IMR-90 (cell line): ENCODE measurements around the gene PNISR.

Source experiments
- CEBPB ChIP-seq: IDR thresholded peaks from 2 replicates; pipeline ENCODE4 v1.6.1; 2012; ENCODE audit warnings: low read depth, low read length, improper control_type of control experiment
- CHD1 ChIP-seq: IDR thresholded peaks from 2 replicates; pipeline ENCODE4 v1.6.1; 2012; ENCODE audit warnings: low read depth, low read length, improper control_type of control experiment
- FOS ChIP-seq: fragments of 150-350 bp; IDR thresholded peaks from 2 replicates; pipeline ENCODE4 v1.6.1; 2016; ENCODE audit warnings: low read depth, low read length
- MAFK ChIP-seq: IDR thresholded peaks from 2 replicates; pipeline ENCODE4 v1.6.1; 2012; ENCODE audit warnings: low read depth, low read length, improper control_type of control experiment
- MAZ ChIP-seq: IDR thresholded peaks from 2 replicates; pipeline ENCODE4 v1.6.1; 2012; ENCODE audit warnings: low read depth, mild to moderate bottlenecking, low read length, improper control_type of control experiment, moderate library complexity, borderline replicate concordance
- NFE2L2 ChIP-seq: fragments of 150-350 bp; IDR thresholded peaks from 2 replicates; pipeline ENCODE4 v1.6.1; 2016; ENCODE audit warnings: low read depth, mild to moderate bottlenecking, low read length
- POLR2A ChIP-seq: IDR thresholded peaks from 2 replicates; pipeline ENCODE4 v1.6.1; 2012; ENCODE audit warnings: mild to moderate bottlenecking, low read depth, low read length
- RAD21 ChIP-seq: IDR thresholded peaks from 2 replicates; pipeline ENCODE4 v1.6.1; 2012; ENCODE audit warnings: low read length, improper control_type of control experiment
- RCOR1 ChIP-seq: IDR thresholded peaks from 2 replicates; pipeline ENCODE4 v1.6.1; 2012; ENCODE audit warnings: mild to moderate bottlenecking, low read length, improper control_type of control experiment; ENCODE audit not compliant: insufficient replicate concordance
- RFX5 ChIP-seq: IDR thresholded peaks from 2 replicates; pipeline ENCODE4 v1.8.0; 2012; ENCODE audit warnings: low read depth, mild to moderate bottlenecking, low read length, moderate library complexity
- SMC3 ChIP-seq: fragments of 150-350 bp; IDR thresholded peaks from 2 replicates; pipeline ENCODE4 v1.6.1; 2016; ENCODE audit warnings: low read depth, mild to moderate bottlenecking, antibody characterized with exemption, low read length, moderate library complexity
- TF ChIP-seq, protein P1 (sequence below): conservative IDR thresholded peaks from 2 replicates; pipeline ENCODE4 v1.5.1; 2012; ENCODE audit warnings: mild to moderate bottlenecking, low read depth, low read length, improper control_type of control experiment
- TF ChIP-seq, protein P2 (sequence below): fragments of 150-350 bp; IDR thresholded peaks from 2 replicates; pipeline ENCODE4 v1.6.1; 2017; ENCODE audit warnings: mild to moderate bottlenecking, antibody characterized with exemption, low read length, low read depth
- TF ChIP-seq, protein P3 (sequence below): fragments of 150-350 bp; IDR thresholded peaks from 2 replicates; pipeline ENCODE4 v1.6.1; 2016; ENCODE audit warnings: low read depth, mild to moderate bottlenecking, low read length, moderate library complexity, borderline replicate concordance

- TF ChIP-seq, protein P1, sequence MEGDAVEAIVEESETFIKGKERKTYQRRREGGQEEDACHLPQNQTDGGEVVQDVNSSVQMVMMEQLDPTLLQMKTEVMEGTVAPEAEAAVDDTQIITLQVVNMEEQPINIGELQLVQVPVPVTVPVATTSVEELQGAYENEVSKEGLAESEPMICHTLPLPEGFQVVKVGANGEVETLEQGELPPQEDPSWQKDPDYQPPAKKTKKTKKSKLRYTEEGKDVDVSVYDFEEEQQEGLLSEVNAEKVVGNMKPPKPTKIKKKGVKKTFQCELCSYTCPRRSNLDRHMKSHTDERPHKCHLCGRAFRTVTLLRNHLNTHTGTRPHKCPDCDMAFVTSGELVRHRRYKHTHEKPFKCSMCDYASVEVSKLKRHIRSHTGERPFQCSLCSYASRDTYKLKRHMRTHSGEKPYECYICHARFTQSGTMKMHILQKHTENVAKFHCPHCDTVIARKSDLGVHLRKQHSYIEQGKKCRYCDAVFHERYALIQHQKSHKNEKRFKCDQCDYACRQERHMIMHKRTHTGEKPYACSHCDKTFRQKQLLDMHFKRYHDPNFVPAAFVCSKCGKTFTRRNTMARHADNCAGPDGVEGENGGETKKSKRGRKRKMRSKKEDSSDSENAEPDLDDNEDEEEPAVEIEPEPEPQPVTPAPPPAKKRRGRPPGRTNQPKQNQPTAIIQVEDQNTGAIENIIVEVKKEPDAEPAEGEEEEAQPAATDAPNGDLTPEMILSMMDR, result no peak
- TF ChIP-seq SMC3 (no peak), RAD21 (no peak), RFX5 (no peak), CEBPB (no peak), CHD1 (no peak), POLR2A (no peak), MAFK (no peak), RCOR1 (no peak), MAZ (no peak), FOS (no peak), NFE2L2 (no peak)
- TF ChIP-seq, protein P2, sequence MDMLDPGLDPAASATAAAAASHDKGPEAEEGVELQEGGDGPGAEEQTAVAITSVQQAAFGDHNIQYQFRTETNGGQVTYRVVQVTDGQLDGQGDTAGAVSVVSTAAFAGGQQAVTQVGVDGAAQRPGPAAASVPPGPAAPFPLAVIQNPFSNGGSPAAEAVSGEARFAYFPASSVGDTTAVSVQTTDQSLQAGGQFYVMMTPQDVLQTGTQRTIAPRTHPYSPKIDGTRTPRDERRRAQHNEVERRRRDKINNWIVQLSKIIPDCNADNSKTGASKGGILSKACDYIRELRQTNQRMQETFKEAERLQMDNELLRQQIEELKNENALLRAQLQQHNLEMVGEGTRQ, result no peak
- TF ChIP-seq, protein P3, sequence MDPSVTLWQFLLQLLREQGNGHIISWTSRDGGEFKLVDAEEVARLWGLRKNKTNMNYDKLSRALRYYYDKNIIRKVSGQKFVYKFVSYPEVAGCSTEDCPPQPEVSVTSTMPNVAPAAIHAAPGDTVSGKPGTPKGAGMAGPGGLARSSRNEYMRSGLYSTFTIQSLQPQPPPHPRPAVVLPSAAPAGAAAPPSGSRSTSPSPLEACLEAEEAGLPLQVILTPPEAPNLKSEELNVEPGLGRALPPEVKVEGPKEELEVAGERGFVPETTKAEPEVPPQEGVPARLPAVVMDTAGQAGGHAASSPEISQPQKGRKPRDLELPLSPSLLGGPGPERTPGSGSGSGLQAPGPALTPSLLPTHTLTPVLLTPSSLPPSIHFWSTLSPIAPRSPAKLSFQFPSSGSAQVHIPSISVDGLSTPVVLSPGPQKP, result no peak
Observed at GRCh38 chr6:99362678-99363268, 62.3 kb downstream of the PNISR start.
